Measurements from ENCODE around the gene DRAXIN.

DRAXIN gene

DNA sequence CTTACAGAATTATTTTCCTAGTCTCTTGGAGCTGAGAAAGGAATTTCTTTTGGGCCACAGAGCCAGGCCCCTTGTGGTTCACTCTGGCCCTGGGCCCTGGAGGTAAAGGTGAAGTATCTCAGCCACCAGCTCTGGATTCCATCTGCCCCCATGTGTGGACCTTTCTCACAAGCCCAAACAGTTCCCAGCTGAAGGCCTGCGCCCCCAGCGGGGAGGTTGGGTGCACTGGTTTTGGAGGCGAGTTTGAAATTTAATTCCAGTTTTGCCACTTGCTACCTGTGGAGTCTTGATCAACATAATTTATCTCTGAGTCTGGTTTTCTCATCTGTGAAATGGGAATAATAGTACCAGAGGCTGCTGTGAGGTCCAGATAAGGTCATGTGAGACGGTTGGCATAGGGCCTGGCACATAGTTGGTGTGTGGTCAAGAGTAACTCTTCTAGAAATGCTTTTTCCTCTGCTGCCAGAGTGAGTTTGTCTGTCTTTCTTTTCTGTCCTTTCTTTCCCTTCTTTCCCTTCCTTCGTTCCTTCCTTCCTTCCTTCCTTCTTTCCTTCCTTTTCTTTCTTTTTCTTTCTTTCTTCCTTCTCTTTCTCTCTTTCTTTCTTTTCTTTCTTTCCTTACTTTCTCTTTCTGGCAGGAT, 50.5 kb downstream of the DRAXIN start:
- H3K27ac ChIP-seq: no peak overlapping the region
- DNase-seq (ENCODE audit: low spot score): no peak
- no peak overlapping the region for H3K4me3 ChIP-seq
- TF ChIP-seq, protein P1, sequence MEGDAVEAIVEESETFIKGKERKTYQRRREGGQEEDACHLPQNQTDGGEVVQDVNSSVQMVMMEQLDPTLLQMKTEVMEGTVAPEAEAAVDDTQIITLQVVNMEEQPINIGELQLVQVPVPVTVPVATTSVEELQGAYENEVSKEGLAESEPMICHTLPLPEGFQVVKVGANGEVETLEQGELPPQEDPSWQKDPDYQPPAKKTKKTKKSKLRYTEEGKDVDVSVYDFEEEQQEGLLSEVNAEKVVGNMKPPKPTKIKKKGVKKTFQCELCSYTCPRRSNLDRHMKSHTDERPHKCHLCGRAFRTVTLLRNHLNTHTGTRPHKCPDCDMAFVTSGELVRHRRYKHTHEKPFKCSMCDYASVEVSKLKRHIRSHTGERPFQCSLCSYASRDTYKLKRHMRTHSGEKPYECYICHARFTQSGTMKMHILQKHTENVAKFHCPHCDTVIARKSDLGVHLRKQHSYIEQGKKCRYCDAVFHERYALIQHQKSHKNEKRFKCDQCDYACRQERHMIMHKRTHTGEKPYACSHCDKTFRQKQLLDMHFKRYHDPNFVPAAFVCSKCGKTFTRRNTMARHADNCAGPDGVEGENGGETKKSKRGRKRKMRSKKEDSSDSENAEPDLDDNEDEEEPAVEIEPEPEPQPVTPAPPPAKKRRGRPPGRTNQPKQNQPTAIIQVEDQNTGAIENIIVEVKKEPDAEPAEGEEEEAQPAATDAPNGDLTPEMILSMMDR (IDR thresholded peaks at IDR 0.05): no peak

DNA sequence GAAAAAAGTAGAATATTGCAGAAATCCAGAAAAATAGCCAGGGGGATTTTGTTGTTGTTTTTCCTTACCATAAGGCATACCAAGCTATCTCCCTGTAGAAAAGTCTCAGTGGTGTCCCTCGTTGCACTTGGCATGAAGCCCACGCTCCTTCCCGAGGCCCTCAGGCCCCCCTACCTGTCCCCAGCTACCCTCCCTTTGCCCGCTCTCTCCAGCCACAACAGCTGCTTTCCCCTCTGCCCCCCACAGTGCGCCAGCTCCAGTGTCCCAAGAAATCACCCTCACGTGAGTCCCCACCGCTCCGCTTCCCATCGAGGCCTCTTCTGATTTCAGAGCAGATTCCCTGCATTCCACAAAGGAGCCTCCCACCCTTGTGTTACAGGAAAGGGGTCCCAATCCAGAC, 52.8 kb downstream of the DRAXIN start:
- no peak overlapping the region for H3K4me3 ChIP-seq
- H3K27ac ChIP-seq: no peak overlapping the region
- no peak for DNase-seq (ENCODE audit: low spot score)
- TF ChIP-seq, protein P1 (IDR thresholded peaks at IDR 0.05): no peak

DNA sequence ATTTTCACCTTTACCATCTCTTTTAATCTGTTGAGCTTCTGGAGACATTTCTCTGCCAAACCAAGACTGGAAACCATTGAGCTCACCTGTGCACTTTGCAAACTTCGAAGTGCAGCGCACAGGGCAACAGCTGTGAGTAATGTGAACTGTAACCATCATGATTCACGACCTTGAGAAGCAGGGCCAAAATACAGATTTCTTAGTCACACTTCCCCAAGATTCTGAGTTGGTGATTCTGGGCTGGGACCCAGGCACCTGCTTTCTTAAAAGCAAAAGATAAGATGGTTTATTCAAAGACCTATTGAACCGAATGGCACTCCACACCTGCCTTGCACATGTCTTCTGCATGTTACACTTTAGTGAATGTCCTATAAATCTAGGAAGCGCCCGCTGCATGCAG, 54.6 kb downstream of the DRAXIN start:
- DNase-seq (ENCODE audit: low spot score): no peak
- TF ChIP-seq, protein P1 (IDR thresholded peaks at IDR 0.05): no peak
- Histone ChIP-seq H3K4me3 (no peak overlapping the region), H3K27ac (no peak overlapping the region)

DNA sequence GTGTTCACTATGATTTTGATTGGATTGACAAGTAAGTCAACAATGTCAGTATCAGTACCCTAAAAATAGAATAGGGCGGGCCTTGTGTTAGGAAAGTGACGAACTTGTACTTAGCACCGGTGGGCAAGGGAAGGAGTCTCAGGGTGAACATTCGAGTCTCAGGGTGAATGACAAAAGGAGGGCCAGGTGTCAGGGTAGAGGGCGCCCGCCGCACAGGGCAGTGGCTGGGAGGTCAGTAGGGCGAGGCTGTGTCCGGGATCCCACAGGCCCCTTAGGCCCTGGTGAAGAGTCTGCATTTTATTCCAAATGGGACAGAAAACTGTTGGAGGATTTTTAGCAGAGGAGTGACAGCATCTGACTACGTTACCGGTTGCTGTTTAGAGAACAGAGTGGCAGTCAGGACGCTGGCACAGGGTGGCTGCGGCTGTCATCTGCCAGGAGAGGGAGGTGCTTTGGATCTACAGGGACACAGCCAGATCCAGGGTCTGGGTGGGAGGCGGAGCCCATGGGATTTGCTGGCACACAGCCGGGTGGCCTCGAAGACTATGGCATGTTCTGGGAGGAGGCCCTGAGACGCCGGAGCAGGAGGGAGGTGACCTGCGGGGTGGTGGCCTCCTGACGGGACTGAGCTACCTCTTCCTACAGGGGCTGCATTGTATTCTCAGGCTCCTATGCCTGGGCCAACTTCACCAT, 55.4 kb downstream of the DRAXIN start:
- H3K27ac ChIP-seq: no peak overlapping the region
- TF ChIP-seq, protein P1 (IDR thresholded peaks at IDR 0.05): no peak
- H3K4me3 ChIP-seq: no peak overlapping the region
- DNase-seq (ENCODE audit: low spot score): no peak

DNA sequence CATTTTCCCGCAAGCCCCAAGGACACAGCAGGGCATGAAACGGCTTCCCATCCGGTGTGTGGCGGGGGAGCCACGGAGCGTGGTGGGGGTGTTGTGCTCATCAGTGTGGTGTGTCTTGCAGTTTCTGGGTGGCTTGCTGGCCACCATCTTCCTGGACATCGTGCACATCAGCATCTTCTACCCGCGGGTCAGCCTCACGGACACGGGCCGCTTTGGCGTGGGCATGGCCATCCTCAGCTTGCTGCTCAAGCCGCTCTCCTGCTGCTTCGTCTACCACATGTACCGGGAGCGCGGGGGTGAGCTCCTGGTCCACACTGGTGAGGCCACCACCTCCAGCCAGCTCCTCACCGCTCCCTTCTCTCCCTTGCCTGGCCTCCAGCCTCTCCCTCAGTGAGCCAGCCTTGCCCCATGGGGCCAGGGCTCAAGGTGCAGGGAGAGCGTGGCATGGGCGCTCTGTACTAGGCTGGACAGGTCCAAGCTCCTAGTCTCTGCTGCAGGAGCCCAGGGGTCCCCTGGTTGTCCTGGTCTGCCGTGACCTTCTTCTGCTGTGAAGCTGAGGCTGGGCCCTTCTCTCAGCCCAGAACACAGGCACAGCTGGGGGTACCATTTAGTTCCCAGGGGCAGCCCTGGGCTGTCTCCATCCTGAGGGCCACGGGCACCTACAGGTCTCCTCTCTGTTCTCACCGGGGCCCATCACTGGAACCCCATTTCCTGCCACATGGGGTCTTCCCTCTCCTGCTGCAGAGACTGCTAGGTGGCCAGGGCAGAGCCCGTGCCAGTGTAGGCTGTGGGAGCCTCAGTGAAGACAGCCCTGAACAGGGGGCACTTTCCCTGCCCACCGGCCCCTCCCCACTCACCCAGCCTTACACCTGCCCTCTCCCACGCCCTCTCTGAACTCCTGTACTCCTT, 57.0 kb downstream of the DRAXIN start:
- Histone ChIP-seq H3K27ac (no peak overlapping the region), H3K4me3 (no peak overlapping the region)
- no peak for DNase-seq (ENCODE audit: low spot score)
- TF ChIP-seq, protein P1 (IDR thresholded peaks at IDR 0.05): no peak

DNA sequence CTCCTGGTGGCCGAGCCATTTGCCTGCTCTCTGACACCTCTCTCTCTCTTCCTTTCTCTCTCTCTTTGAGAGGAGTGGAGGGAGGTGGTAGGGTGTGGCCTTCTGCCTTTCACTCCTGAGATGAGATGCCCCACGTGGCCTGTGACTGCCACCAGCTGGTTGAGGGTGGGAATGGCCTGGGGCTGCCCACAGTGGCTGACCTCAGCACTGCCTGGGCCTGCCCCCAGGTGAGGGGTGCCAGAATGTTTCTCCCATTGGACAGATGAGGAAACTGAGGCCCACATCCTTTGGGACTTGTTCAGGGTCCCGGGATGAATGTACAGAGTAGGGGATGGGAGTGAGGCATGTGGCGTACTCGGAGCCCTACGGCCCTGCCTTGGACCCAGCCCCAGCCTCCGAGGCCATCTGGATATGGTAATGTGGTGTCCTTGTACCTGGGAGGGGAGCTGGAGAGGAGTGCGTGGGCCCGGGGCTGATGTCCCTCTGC, 57.7 kb downstream of the DRAXIN start:
- H3K4me3 ChIP-seq: no peak overlapping the region
- no peak overlapping the region for H3K27ac ChIP-seq
- DNase-seq (ENCODE audit: low spot score): no peak
- TF ChIP-seq, protein P1 (IDR thresholded peaks at IDR 0.05): no peak
